ENCODE results near the gene CTXND1.

The CTXND1 gene

DNA sequence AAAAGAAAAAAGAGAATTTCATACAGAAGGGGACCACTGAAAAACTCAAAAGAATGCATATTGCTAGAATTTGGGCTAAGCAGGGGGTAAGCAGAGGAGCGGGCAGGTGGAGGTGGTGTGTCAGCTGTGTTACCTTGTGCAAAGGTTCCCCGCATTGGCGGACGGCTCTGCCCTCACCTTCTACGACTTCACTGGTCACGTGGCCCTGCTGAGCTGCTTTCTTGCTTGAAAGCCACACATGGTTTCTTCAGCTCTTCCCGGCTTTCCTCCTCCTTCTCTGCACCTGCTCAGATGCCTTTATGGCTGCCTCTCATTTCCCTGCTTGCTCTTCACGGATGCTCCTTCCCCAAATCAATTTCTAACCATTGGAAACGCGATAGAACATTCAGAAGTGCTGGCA is 68.7 kb downstream of the CTXND1 start:
- no peak for DNase-seq (ENCODE audit: low read depth, low spot score)

DNA sequence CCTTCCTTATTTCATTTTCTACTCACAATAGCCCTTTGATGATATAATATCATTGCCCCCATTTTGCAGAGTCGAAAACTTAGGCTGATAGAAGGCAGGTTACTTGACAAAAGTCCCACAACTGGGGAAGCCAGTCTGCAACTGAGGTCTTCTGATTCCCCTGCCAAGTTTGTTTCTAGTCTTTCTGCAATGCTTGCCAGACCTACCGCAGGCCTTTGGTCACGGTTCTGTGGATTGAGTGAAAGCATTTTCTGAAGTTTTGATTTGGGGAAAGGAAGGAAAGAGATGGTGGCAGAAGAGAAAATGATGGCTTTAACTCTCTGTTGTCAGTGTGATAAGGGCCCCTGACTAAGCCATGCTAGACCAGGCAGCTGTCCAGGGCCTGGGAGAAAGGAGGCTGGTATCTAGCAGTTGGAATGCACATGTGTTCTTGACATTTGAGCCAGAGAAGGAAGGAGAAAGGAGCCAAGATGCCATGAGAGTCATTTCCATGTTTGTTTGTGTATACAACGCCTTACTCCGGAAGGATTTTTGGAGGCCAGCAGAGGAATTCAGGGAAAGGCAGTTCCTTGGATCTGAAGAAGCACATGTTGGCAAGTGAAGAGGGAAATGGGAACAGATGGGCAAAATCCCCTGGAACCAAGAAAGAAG is 69.3 kb downstream of the CTXND1 start:
- DNase-seq (ENCODE audit: low read depth, low spot score) = no peak

DNA sequence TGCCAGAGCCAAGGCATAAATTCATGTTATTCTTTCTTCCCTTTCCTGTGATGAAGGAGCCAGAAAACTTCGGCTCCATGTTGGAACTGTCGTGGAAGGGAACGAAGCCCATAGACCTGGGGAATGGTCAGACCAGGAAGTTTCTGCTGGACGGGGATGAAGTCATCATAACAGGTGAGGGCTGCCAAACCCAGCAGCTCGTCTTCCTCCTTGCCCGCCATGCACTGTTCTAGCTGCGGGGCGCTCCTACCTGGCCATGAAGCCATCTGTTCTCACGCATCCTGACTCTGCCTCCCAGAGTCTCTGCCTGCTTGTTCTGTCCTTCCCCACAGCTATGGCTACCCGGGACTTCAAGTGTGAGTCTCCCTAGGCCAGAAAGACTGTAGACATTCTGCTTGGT is 71.0 kb downstream of the CTXND1 start:
- DNase-seq (ENCODE audit: low read depth, low spot score) = no peak

DNA sequence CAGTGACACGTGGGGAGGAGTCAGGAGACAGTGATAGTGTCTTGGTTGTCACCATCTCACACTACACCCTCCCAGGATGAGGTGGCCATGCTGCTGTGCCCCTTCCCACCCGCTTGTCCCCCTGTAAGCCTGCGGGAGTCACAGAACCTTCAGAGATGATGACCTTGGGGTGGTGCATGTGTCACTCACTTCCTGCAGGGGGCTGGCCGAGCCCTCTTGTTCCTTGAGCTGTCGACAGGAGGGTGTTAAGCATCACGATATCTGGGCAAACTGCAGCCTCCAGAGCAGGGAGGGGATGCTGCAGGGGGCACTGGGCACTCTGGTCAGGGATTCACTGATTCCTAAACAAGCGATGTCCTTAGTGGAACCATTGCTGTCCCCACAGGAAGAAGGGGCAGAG is 71.5 kb downstream of the CTXND1 start:
- DNase-seq (ENCODE audit: low read depth, low spot score) = no peak

DNA sequence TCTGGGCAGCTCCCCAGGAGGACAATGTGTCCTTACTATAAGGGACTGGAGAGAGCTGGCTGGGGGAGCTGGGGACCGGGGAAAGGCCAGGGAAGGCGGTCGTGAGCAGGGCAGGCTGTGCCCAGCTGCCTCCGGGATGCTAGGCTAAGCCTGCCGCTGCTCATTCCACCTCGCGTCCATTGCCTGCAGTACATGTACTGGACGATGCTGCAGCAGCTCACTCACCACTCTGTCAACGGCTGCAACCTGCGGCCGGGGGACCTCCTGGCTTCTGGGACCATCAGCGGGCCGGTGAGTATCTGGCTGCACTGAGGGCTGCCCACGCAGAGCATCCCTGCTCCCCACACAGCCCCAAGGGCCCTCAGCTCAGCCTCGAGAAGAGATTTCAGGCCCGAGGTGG is 72.1 kb downstream of the CTXND1 start:
- DNase-seq (ENCODE audit: low read depth, low spot score) = no peak

DNA sequence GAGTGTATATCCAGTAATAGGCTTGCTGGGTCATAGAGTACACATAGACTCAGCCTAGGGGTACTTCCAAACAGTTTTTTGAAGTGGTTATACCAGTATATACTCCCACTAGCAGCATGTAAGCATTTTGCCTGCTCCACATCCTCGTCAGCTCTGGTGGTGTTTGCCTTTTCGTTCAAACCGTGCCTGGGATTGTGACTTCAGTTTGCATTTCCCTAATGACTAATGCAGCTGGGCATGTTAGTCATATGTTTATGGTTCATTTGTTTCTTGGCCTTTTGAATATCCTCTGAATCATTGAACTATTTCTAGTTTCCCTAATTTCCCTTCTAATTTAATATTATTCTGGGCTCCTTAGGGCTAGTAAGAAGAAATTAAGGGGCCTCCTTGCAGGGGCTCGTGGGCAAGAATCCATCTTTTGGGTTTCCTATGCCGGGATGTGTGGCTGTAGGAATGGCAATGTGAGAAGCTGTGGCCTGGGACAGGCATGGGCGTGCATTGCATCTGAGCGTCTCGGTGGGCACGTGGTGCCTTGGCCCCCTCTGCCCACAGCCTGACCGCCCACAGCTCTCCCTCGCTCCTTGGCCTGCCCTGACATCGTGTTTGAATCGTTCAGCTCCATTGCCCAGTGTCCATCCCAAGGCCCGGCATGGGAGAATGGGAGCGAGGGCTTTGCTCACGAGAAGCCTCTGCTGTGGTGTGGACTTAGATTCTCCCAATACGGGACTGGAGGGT is 72.8 kb downstream of the CTXND1 start:
- no peak for DNase-seq (ENCODE audit: low read depth, low spot score)

DNA sequence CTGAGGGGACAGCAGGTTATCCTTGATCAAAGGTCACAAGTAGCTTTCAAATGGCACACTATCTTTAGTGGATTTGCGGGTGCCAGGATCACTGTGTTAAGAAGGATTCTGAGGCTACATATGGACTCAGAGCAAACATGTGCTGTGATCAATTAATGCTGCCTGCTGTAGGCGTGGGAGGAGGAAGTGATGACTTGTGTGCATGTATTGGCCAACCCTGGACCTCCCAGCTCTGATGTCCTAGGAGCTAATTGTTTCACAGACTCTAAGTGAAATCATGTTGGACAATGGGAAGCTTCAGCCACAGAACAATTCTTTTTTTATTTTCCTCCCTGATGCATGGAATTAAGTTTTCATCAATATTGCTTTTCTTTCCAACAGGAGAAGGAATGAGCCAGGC is 74.9 kb downstream of the CTXND1 start:
- DNase-seq (ENCODE audit: low read depth, low spot score) = no peak

DNA sequence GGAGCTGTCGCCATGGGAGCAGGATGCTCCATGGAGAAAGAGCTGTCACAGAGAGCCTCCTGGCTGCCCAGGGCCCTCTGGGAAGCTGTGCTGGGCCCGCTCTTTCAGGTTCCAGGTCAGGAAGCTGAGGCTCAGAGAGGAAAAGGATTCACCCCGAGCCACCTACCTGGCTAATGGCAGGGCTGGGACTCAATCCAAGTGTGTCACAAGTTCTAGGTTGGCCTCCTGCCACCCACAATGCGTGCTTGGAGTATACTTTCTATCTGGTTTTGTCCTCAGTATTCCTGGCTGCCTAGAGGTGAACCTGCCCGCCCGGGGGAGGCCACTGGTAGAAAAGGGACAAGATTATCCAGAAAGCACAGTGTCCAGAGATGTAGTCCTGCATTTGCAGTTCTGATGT is 75.6 kb downstream of the CTXND1 start:
- no peak for DNase-seq (ENCODE audit: low read depth, low spot score)

DNA sequence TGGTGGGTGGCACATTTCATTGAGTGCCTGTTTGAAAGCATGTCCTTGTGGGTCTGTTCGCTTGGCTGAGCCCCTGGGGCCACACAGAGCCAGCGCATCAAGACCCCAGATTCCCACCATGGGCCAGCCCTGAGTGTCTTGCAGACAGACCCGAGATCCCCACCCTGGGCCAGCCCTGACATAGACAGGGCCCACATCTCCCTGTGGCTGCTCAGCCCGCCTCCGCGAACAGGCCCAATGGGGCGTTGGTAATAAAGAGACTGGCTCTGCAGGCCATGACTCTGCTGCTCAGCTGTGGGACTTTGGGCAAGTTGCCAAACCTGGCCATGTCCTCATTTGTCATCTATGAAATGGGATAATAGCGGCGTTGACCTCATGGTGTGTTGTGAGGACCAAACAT is 76.6 kb downstream of the CTXND1 start:
- no peak for DNase-seq (ENCODE audit: low read depth, low spot score)

DNA sequence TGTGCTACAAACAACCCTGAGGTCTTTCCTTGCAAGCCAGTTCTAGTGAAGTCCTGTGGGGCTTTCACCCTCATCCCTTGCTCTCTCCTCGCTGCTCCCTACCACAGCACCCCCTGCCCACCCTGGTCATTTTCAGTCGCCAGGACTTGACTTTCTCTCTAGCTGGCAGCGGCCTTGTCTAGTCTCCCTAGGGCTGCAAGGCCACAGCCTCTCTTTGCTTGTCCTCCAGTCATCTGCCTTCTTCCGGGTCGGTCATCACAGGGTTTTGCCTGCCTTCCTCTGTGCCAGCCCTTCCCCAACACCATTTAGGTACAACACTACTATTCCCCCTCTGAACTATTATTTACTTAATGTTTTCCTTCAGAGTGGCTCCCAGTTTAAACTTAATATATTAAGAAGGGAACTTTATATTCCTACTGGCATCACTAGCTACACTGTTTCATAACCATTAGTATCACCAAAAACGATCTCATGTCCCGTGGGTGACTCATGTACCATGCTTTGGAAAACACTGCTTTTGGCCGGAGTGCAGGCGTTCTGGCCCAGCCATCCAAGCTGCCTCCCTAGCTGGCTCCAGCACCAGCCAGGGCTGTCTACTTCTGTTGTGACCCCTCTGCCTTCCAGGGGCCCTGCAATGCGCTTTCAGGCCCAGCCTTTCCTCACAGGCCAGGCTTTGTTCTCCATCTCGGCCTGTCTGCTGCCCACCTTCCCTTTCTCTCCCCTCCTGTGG is 77.8 kb downstream of the CTXND1 start:
- no peak for DNase-seq (ENCODE audit: low read depth, low spot score)

DNA sequence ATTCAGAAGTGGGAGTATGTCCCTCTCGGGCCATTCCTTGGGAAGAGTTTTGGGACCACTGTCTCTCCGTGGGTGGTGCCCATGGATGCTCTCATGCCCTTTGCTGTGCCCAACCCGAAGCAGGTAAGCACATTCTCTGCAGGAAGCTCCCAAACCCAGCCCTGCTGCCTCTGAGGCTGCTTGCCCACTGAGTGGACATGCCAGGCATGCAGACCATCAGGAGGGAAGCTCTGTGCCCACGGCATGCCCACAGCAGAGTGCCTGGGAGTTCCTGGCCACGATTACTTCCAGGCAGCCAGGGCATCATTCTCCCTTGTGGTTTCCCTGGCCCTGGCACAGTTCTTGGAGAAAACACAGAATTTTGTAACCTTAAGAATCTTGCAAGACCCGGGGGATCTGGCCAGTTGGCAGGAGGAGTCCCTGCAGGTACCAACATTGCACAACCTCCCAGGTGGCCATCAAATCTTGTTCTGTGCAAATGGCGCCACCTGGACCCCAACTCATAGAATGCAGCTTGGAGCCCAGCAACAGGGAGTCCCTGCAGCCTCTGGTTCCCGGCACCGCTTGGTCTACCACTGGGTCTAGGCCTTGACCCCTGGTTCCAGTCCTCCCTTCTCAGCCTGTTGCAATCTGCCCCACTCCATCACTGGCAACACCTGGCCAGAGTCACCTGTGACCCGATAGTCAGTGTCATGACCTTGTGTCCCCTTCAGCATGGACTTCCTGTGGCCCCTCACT is 78.8 kb downstream of the CTXND1 start:
- DNase-seq (ENCODE audit: low read depth, low spot score) = no peak

DNA sequence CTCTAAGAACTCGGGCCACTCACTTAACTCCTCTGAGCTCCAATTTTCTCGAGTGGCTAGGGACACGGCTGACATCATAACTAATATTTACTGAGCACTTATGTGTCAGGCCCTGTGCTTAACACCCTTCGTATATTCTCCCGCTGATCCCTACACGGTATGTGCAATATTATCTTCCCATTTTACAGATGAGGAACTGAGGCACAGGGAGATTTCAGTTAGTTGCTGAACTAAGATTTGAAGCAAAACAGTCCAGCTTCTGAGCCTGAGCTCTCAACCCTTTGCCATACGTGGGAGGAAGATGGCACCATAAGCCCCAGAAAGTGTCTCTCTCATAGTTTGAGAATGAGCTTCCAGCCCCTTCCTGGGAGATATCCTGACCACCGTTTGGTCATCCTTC is 79.6 kb downstream of the CTXND1 start:
- DNase-seq (ENCODE audit: low read depth, low spot score) = no peak

DNA sequence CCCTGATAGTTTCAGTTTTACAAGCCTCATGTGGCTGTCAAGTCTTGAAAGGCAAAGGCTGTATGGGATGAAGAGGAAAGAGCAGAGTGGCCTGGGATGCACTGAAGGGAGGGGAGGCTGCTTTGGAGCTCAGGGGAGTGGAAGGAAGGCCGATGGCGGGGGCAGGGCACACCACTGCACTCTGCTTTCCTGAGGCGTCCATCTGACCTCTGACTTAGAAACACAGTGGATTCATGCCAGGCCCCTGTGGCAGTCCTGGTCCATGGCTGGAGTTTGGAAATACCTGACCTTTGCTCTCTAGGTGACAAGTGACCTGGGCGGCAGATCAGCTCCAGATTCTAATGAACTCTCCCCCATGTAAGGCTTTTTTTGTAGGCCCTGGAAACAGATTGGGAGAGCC is 80.2 kb downstream of the CTXND1 start:
- DNase-seq (ENCODE audit: low read depth, low spot score) = no peak

DNA sequence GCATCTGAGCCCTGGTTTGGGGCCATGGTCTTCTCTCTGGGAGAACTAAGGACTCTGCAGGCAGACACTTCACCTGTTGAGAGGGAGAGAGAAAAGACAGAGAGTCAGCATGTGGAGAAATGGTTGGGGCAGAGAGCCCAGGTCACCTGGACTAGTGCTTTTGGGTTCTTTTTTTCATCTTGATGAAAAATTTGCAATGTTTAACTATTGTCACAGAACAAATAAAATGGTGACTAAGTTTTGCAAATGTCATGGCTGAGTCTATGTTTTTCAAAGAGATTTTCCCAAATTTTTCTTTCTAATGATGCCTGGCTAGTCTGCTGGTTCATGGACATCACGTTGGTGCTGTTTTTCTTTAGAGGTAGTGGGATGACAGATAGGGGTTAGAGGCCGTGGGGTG is 81.4 kb downstream of the CTXND1 start:
- no peak for DNase-seq (ENCODE audit: low read depth, low spot score)

DNA sequence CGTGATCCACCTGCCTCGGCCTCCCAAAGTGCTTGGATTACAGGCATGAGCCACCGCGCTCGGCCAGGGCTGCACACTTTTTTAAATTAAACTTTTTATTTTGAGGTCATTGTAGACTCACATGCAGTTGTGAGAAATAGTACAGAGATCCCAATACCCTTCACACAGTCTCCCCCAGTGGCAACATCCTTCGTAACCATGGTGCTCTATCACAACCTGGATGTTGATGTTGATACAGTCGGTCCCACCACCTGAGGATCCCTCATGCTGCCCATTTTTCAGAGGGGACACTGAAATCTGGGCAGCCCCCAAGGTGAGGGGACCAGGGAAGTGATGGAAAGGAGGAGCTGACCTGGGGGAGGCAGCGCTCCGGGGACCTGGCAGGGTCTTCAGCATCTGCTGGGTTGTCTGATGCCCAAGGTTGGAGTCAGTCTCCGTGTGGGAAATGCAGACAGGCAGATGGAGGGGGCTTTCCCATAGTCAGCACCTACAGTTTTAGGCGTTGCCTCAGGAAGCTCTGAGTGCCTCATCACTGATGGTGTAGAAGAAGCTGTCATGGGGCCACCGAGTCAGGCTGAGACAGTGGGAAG is 82.2 kb downstream of the CTXND1 start:
- DNase-seq (ENCODE audit: low read depth, low spot score) = no peak

DNA sequence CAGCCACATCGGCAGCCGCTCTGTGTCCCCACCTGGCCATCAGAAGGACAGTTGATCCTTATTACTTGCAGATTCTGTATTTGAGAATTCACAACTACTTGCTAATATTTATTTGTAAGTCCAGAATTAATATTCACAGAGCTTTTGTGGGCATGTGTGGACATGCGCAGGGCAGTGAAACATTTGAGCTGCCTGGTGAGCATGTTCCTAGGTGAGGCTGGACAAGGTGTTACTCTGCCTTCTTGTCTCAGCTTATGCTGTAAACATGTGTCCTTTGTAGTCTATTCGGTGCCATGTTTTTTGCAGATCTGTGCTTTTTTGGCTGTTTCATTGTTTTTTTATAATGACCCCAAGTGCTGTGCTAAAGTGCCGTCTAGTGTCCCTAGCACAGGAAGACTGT is 83.6 kb downstream of the CTXND1 start:
- DNase-seq (ENCODE audit: low read depth, low spot score) = no peak

DNA sequence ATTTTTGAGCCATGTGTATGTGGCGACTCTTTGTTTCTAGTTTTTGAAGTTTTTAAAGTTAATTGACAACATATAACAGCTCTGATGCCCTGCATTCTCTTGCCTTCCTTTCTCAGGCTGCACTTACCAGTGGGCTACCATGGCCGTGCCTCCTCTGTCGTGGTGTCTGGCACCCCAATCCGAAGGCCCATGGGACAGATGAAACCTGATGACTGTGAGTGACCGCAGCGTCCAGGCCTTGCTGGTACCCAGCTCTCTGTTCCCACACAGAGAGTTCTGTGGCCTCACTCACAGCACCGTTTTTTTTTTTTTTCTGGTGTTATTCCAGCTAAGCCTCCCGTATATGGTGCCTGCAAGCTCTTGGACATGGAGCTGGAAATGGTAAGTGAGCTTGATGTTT is 84.1 kb downstream of the CTXND1 start:
- DNase-seq (ENCODE audit: low read depth, low spot score) = no peak

DNA sequence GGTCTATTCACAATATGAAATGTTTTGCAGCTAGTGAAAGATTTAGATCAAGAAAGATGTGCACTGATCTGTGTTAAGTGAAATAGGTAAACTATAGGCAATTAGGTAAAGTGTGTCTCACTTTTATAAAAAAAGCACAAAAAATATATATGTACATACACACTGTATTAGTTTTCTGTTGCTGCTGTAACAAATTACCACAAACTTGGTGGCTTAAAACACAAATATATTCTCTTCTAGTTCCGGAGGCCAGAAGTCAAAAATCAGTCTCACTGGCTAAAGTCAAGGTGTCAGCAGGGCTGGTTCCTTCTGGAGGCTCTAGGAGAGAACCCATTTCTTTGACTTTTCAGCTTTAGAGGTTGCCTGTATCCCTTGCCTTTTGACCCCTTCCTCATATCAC is 88.1 kb downstream of the CTXND1 start:
- no peak for DNase-seq (ENCODE audit: low read depth, low spot score)

DNA sequence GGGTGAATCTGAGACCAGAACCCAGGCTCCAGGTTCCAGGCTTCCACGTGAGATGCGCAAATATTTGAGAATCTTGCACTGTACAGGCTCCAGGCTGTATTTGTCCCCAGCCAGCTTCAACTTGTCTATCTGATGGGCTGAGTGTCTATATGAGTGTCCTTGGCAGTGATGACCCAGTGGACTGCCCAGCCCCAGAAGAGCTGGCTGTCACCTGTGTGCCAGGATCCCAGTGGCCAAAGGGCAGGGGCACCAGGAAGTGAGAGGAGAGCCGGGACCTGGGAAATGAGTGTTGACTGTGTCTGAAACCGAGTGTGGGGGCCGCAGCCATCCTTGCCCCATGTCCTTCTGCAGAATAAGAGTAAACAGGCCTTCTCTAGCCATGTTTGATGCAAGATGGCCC is 88.8 kb downstream of the CTXND1 start:
- no peak for DNase-seq (ENCODE audit: low read depth, low spot score)

DNA sequence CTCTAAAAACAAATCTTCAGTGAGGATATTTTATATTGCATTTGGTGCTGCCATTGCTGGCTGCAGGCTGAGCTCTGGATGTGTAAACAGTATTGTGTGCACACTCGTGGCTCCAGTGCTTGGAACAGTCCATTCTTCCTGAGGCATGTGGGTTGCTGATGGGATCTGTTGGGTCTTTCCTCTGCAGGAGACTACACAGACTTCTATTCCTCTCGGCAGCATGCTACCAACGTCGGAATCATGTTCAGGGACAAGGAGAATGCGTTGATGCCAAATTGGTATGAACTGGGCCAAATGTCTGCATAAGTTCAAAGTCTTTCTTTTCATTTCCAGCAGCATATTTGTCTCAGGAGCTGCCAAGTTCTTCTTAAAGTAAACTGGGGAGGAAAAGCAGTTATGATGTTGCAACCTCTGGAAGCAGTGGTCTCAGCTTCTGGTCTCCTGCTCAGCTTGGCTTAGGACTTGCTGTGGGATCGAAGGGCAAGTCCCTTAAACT is 89.9 kb downstream of the CTXND1 start:
- no peak for DNase-seq (ENCODE audit: low read depth, low spot score)

DNA sequence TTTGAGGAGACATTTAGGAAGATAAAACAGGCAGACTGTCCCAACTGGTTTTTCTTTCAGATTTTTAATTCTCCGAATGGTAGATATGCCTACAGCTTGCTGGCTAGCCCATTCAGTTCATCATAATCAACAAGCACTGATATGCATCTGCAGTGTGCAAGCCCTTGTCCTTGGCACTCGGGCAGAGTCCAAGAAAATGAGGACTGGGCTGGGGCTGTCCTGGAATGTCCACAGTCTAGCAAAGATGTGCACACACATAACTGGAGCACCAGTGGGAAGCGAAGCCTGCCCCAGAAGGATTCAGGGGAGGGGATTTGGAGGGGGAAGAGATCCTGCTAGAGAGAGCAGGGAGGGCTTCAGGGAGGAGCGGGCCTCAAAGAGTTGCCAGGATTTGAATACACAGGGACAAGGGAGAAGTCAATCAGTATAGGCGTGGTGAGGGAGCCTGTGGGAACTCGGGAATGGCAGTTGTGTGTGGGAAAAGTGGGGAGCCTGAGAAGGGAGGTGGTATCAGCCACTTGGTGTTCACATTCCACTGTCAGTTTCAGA is 90.5 kb downstream of the CTXND1 start:
- no peak for DNase-seq (ENCODE audit: low read depth, low spot score)
